ENCODE data around the gene GABRR2.

The GABRR2 gene

GRCh38 chr6:89315249-89315885 lies at the start of gene GABRR2:
TSS of gene GABRR2 (minus strand) at chr6:89315299. CDS start at chr6:89315165, 134 bp downstream.
- FAIRE-seq, result no peak

- no peak for FAIRE-seq
These were observed 49.5 kb upstream of the GABRR2 start for GRCh38 chr6:89364586-89364985.

GRCh38 chr6:89361171-89361570 lies 46.1 kb upstream of the GABRR2 start:
- FAIRE-seq, result no peak

- FAIRE-seq, result peak; percentile 10
These were observed 45.4 kb upstream of the GABRR2 start for GRCh38 chr6:89360415-89360999.

- FAIRE-seq, result no peak
These were observed 44.5 kb upstream of the GABRR2 start for GRCh38 chr6:89359561-89359960.

DNA sequence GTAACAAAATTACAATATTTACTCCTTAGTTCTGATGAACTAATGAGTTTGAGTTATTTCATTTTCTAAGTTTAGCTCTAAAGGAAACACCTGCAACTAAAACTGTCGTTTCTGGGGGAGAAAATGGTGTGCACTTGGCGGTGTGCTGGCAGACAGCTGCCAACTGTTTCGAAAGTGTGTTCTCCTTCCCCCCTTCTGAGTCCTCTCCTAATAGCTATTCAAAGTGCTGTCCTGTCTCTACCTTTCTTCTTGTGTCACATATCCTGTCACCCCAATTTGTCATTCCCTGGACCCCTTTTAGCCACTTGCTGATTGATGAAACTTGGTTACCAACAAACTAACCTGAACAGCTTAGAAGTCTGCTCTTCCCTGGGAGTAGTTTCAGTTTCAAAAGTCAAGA lies 42.3 kb upstream of the GABRR2 start:
- no peak for FAIRE-seq

DNA sequence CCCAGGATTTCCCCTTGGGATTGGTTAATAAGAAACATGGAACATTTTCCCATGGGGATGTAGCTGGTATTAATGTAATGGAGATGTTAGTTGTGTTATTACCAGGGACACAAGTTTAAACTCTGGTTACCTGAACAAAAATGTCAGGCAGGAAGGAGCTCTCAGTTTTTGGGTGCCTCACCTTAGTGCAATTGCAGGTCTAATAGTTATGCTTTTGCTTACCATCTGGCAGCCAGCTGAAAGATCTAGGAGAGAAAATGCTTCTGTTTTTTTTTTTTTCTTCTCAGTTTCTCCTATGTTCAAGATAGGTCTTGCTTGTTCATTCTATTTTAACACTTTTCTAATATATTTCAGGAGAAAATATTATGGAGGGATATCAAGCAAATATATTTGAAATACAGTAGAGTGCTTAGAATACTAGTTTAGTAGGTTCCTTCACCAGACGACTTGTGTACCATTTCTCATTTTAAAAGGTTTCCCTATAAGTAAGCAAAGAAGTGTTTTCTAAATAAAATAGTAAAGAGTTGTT lies 41.6 kb upstream of the GABRR2 start:
- no peak for FAIRE-seq

- no peak for FAIRE-seq
These were observed 40.6 kb upstream of the GABRR2 start for GRCh38 chr6:89355511-89356194.

GRCh38 chr6:89353702-89354392 lies 38.7 kb upstream of the GABRR2 start:
- FAIRE-seq, result no peak

DNA sequence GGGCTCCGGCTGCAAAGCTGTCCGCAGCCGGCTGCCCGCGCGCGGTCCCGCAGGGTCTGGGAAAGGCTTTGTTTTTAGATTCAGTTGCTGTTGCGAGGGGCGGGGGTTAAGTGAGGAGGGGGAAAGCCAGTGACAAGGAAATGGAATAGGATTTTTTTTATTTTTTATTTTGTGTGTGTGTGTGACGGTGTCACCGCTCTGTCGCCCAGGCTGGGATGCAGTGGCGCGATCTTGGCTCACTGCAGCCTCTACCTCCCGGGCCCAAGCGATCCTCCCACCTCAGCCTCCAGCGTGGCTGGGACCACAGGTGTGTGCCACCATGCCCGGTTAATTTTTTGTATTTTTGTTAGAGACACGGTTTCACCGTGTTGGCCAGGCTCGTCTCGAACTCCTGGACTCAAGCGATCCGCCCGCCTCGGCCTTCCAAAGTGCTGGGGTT lies 38.0 kb upstream of the GABRR2 start:
- no peak for FAIRE-seq

GRCh38 chr6:89352278-89353117 lies 37.4 kb upstream of the GABRR2 start, which contains the start of gene UBE2J1:
TSS of gene UBE2J1 (minus strand) at chr6:89352722. CDS start at chr6:89352569, 153 bp downstream.
- FAIRE-seq, result no peak

- no peak for FAIRE-seq
These were observed 36.7 kb upstream of the GABRR2 start for GRCh38 chr6:89351671-89352277.

GRCh38 chr6:89350281-89350966 lies 35.3 kb upstream of the GABRR2 start:
- peak; percentile 28 for FAIRE-seq

DNA sequence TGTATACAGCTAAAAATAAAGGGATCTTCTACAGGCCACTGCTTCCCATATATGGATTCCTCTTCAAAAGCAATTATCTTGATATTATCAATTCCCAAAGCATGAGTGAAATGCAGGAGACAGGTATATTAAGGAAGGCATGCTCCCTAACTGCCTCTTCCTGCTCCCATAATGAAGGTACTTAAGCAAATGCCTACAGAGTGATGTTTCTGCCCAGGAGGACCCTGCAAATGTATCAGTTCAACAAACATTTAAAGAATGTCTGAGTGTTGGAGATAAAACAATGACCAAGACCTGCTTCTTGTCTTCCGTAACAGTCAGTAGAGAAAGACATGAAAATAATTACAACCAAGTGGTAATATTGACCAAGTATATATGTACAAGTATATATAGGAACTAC lies 33.3 kb upstream of the GABRR2 start:
- FAIRE-seq, result no peak

- FAIRE-seq, result no peak
These were observed 32.7 kb upstream of the GABRR2 start for GRCh38 chr6:89347825-89348224.

DNA sequence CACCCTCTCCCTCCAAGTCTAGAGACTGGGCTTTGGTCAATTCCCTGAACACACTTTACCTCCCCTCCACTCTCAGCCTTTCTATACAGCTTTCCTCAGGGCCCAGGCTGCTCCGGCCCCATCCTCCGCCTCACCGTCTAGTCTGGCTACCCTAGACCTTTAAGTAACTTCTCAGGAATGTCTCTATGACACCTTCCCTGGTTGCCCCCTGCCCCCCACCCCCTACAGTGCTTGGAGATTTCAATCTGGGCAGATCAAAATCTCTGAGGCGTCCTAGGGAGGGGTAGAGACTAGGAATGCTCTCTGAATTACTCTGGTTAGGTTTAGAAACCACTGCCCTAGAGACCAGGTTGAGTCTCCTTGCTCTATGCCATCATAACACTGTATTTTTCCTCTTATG lies 31.3 kb upstream of the GABRR2 start:
- FAIRE-seq, result no peak

- FAIRE-seq, result no peak
These were observed 24.5 kb upstream of the GABRR2 start for GRCh38 chr6:89339565-89339964.

- no peak for FAIRE-seq
These were observed 20.1 kb upstream of the GABRR2 start for GRCh38 chr6:89335164-89335563.

DNA sequence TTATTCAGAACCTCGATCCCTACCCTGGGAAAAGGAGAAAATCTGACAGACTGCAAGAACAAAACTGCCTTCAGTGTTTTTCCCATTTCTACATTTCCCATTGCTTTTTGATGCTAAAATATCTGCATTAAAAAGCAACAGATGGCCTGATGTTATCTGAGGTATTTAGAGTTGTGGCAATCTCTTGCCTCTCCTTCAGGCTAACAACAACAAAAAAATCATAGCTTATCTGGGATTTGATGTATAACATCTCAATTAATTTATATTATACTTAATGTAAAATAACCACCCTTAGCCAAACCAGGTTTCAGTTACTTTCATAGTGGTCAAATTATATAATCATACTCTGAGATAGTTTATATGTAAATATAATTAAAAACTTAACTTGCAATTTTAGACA lies 15.8 kb upstream of the GABRR2 start:
- peak; percentile 38 for FAIRE-seq

- no peak for FAIRE-seq
These were observed 13.9 kb upstream of the GABRR2 start for GRCh38 chr6:89328976-89329375.

DNA sequence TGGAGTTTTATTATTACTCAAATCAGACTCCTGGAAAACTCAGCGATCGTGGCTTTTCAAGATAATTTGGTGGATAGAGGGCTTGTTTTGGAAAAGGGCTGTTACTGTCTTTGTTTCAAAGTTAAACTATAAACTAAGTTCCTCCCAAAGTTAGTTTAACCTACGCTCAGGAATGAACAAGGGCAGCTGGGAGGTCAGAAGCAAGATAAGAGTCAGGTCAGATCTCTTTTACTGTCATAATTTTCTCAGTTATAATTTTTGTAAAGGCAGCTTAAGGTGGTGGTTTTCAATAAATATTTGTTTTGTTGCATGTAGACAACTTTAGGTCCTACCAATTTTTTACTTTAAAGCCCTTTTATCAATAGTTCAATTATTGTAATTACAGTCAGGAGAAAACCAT lies 9.2 kb upstream of the GABRR2 start:
- no peak for FAIRE-seq

All from colon (tissue), 2 donors.